Loucy (cell line): Measurements from ENCODE around the gene PPP1R13B.

Experiments used
- H2AFZ ChIP-seq: fragments of 200-600 bp; sonication (generic); 2 replicates; pipeline ENCODE4 v1.6.0; 2016; ENCODE audit warnings: antibody characterized with exemption, mild to moderate bottlenecking, low read length, moderate library complexity
- H3F3A ChIP-seq: fragments of 200-600 bp; 2 replicates; pipeline ENCODE4 v1.6.0; 2016; ENCODE audit warnings: antibody characterized with exemption, low read depth, mild to moderate bottlenecking
- H3K27me3 ChIP-seq: fragments of 200-600 bp; sonication (generic); 2 replicates; pipeline ENCODE4 v1.6.1; 2014; ENCODE audit warnings: low read length, mild to moderate bottlenecking; ENCODE audit not compliant: insufficient read depth, poor library complexity, severe bottlenecking
- H3K36me3 ChIP-seq: fragments of 200-600 bp; sonication (generic); 2 replicates; pipeline ENCODE4 v1.6.1; 2016; ENCODE audit warnings: low read length; ENCODE audit not compliant: insufficient read depth
- H3K4me1 ChIP-seq: fragments of 200-600 bp; sonication (generic); 2 replicates; pipeline ENCODE4 v1.5.1; 2014; ENCODE audit warnings: low read length, mild to moderate bottlenecking; ENCODE audit not compliant: insufficient read depth, poor library complexity, severe bottlenecking
- H3K4me2 ChIP-seq: fragments of 200-600 bp; sonication (generic); 2 replicates; pipeline ENCODE4 v1.6.0; 2014; ENCODE audit warnings: antibody characterized with exemption, low read length, low read depth, mild to moderate bottlenecking; ENCODE audit not compliant: poor library complexity, severe bottlenecking
- H3K4me3 ChIP-seq: fragments of 200-600 bp; sonication (generic); 2 replicates; pipeline ENCODE4 v1.5.1; 2014; ENCODE audit warnings: low read length, mild to moderate bottlenecking, mixed read lengths; ENCODE audit not compliant: poor library complexity, severe bottlenecking
- H3K79me2 ChIP-seq: fragments of 200-600 bp; sonication (generic); 2 replicates; pipeline ENCODE4 v1.6.1; 2014; ENCODE audit warnings: low read length; ENCODE audit not compliant: insufficient read depth
- H3K9ac ChIP-seq: fragments of 200-600 bp; sonication (generic); 2 replicates; pipeline ENCODE4 v1.6.0; 2014; ENCODE audit warnings: mild to moderate bottlenecking, low read depth, low read length, moderate library complexity; ENCODE audit not compliant: poor library complexity, severe bottlenecking
- H3K9me2 ChIP-seq: fragments of 200-600 bp; sonication (generic); replicated peaks from 2 replicates; pipeline ENCODE4 v1.6.1; 2016; ENCODE audit warnings: low read depth, low read length, mixed read lengths
- H3K9me3 ChIP-seq: fragments of 200-600 bp; sonication (generic); 2 replicates; pipeline ENCODE4 v1.6.1; 2014; ENCODE audit warnings: mild to moderate bottlenecking, antibody characterized with exemption, low read length, low read depth; ENCODE audit not compliant: insufficient read depth
- H4K20me1 ChIP-seq: fragments of 200-600 bp; sonication (generic); 2 replicates; pipeline ENCODE4 v1.6.0; 2014; ENCODE audit warnings: antibody characterized with exemption, low read length, mild to moderate bottlenecking; ENCODE audit not compliant: insufficient read depth, poor library complexity, severe bottlenecking
- CTCF ChIP-seq: fragments of 200-600 bp; sonication (generic); conservative IDR thresholded peaks from 2 replicates; pipeline ENCODE4 v1.5.1; 2014; ENCODE audit warnings: mild to moderate bottlenecking, antibody characterized with exemption, low read length
- EZH2phosphoT487 ChIP-seq: fragments of 200-600 bp; IDR thresholded peaks from 2 replicates; pipeline ENCODE4 v1.6.1; 2018; ENCODE audit warnings: antibody characterized with exemption, mild to moderate bottlenecking, moderate library complexity, borderline replicate concordance

Gene PPP1R13B

GRCh38 chr14:103702095-103702494, 145.3 kb downstream of the PPP1R13B start:
- Histone ChIP-seq H3K9me3 (no peaks in the 10 kb centered on the region), H3K36me3 (peaks cover 76% of the 10 kb centered on the region; the same call in 1 of the 2 replicates), H3K27me3 (no peaks in the 10 kb centered on the region), H3K9ac (no peak overlapping the region), H3K9me2 (no peaks in the 10 kb centered on the region), H3K4me2 (no peak overlapping the region), H3K79me2 (no peaks in the 10 kb centered on the region), H3K4me3 (no peak overlapping the region), H3K4me1 (no peaks in the 10 kb centered on the region), H3F3A (no peaks in the 10 kb centered on the region), H2AFZ (no peak overlapping the region), H4K20me1 (no peaks in the 10 kb centered on the region)
- no peak for TF ChIP-seq CTCF
- no peak for TF ChIP-seq EZH2phosphoT487

DNA sequence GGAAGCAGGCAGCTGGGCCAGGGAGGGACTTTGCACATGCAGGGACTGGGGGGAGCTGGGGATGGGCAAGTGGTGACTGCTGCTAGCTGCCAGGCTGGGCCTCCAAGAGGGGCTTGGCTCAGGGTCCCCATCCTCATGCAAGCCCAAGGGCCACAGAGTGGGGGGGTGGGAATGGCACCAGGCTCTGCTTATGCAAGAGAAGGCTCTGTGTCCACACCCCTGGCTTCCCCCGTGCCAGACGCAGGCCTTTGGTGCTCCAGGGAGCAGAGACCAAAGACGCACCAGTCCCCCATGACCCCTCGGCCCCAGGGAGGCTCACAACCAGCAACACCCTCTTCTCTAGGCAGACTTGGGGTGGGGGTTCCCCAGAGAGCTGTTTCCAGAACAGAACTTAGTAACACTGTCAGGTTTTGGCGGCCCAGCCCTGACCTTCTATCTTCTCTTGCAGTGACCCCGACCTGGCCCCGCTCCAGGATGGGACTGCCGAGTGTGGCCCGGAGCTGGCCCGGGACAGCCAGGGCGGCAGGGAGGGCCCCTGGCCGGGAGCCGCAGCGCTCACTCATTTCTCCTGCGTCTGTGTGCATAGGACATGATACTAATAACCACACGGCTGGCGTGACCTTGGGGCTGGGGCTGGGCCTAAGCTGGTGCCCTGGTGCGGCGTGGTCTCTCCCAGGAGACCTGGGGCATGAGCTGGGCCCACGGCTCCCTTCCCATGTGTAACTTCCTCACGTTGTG, 146.5 kb downstream of the PPP1R13B start:
- Histone ChIP-seq H3K27me3 (no peaks in the 10 kb centered on the region), H3K4me1 (no peaks in the 10 kb centered on the region), H3K9me3 (no peaks in the 10 kb centered on the region), H3F3A (no peaks in the 10 kb centered on the region), H4K20me1 (no peaks in the 10 kb centered on the region), H3K79me2 (no peaks in the 10 kb centered on the region), H3K4me3 (no peak overlapping the region), H3K36me3 (peaks cover 65% of the 10 kb centered on the region; the same call in 1 of the 2 replicates), H3K4me2 (no peak overlapping the region), H3K9ac (no peak overlapping the region), H3K9me2 (no peaks in the 10 kb centered on the region), H2AFZ (no peak overlapping the region)
- TF ChIP-seq EZH2phosphoT487 = no peak
- no peak for TF ChIP-seq CTCF

GRCh38 chr14:103699901-103700752, 147.2 kb downstream of the PPP1R13B start:
- H3K4me3 ChIP-seq = no peak overlapping the region
- no peak overlapping the region for H3K9ac ChIP-seq
- no peaks in the 10 kb centered on the region for H4K20me1 ChIP-seq
- H3K79me2 ChIP-seq = no peaks in the 10 kb centered on the region
- no peak overlapping the region for H2AFZ ChIP-seq
- no peak overlapping the region for H3K4me2 ChIP-seq
- H3K9me2 ChIP-seq = no peaks in the 10 kb centered on the region
- H3K27me3 ChIP-seq = no peaks in the 10 kb centered on the region
- H3K9me3 ChIP-seq = no peaks in the 10 kb centered on the region
- H3K4me1 ChIP-seq = no peaks in the 10 kb centered on the region
- TF ChIP-seq CTCF (no peak), EZH2phosphoT487 (no peak)
- H3K36me3 ChIP-seq = peaks cover 61% of the 10 kb centered on the region; the same call in 1 of the 2 replicates
- no peaks in the 10 kb centered on the region for H3F3A ChIP-seq
